ENCODE data around the gene AKAP11.

The AKAP11 gene

GRCh38 chr13:42275098-42275471, 3.1 kb downstream of the AKAP11 start:
- no peak for DNase-seq (ENCODE audit: low read depth)

DNA sequence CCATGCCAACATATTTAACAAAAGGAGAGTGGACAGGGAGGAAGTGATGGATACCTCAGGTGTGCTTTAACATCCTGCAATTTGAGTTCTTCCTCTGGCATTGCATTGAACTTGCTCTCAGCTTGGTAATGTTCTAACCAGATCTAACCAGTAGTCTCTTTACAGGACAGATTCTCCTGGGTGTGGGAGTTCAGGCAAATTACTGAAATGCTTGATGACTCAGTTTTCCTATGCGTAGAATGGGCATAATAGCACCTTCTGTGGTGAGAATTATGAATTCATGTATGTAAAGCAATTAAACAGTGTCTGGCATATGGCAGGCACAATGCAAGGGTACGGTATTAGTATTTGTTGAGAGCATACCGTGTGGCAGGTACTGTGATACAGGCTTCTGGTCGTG, 3.6 kb downstream of the AKAP11 start:
- no peak for DNase-seq (ENCODE audit: low read depth)

DNA sequence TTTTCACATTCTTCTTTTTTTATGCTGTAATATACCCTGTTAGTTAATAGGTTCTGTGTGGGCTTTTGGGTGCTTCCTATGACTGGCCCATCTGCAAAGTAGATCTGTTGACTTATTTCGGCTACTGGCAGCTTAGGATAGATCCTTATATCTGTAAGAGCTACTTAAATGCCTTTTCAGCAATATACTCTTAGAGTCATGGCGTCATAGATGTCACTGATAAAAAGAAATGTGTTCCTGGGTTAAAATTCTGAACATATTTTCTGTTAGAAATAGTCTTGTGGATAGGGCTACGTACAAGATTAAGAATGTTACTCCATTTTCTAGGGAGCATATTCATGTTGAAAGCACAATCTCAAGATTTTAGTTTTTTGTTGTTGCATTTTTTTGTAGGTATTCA, 4.7 kb downstream of the AKAP11 start:
- no peak for DNase-seq (ENCODE audit: low read depth)

DNA sequence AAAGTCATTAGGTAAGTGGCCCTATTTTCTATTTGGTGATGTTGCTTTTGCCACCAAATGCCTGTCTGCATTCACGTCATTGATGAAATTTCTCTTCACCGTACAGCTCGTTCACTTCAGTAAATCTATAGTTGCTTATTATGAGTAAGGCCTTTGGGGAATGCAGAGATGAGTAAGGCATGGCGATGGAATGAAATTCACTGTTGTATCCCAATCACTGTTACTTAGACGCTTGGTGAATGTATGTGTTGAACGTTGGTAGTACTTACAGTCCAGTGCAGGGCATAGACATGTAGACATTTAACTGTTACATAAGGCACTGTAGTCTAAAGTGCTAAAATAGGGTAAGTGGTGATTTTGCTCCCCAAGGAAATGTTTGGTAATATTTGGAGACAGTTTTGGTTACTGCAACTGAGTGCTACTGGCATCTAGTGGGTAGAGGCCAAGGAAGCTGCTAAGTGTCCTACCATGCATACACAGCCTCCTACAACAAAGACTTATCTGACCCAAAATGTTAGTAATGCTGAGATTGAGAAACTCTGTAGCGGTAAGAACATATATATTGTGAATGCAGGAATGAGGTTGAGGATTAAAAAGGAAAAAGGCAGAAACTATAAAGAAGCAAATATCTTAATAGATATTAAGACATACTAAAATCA, 5.8 kb downstream of the AKAP11 start:
- no peak for DNase-seq (ENCODE audit: low read depth)

GRCh38 chr13:42279080-42279479, 7.1 kb downstream of the AKAP11 start:
- no peak for DNase-seq (ENCODE audit: low read depth)

- DNase-seq (ENCODE audit: low read depth) = no peak
Observed at GRCh38 chr13:42279986-42280385, 8.0 kb downstream of the AKAP11 start.

GRCh38 chr13:42280537-42280936, 8.6 kb downstream of the AKAP11 start:
- no peak for DNase-seq (ENCODE audit: low read depth)

- no peak for DNase-seq (ENCODE audit: low read depth)
Observed at GRCh38 chr13:42283574-42283973, 11.6 kb downstream of the AKAP11 start.

DNA sequence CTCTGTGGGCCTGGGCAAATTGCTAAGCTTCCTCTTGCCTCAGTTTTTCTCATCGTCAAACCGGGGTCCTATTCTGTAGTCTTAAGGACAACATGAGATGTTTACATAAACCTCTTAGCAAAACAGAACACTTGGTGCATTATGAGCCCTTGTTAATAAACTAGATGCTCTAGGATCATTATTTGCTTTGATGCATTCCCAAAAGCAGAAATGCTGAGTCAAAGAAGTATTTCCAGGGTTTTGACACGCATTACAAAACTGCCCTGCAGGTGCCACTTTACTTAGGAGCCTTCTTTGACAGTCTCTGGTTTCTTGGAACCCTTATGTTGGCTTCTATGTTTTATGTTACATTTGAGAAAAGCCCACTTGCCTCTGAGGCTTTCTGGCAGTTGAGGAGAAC, 12.1 kb downstream of the AKAP11 start:
- no peak for DNase-seq (ENCODE audit: low read depth)

GRCh38 chr13:42298392-42298791, 26.4 kb downstream of the AKAP11 start:
- no peak for DNase-seq (ENCODE audit: low read depth)

GRCh38 chr13:42305503-42305902, 33.6 kb downstream of the AKAP11 start:
- DNase-seq (ENCODE audit: low read depth) = no peak

GRCh38 chr13:42307461-42307860, 35.5 kb downstream of the AKAP11 start:
- DNase-seq (ENCODE audit: low read depth) = no peak

- no peak for DNase-seq (ENCODE audit: low read depth)
Observed at GRCh38 chr13:42312817-42313431, 41.0 kb downstream of the AKAP11 start.

- no peak for DNase-seq (ENCODE audit: low read depth)
Observed at GRCh38 chr13:42318570-42318969, 46.6 kb downstream of the AKAP11 start.

DNA sequence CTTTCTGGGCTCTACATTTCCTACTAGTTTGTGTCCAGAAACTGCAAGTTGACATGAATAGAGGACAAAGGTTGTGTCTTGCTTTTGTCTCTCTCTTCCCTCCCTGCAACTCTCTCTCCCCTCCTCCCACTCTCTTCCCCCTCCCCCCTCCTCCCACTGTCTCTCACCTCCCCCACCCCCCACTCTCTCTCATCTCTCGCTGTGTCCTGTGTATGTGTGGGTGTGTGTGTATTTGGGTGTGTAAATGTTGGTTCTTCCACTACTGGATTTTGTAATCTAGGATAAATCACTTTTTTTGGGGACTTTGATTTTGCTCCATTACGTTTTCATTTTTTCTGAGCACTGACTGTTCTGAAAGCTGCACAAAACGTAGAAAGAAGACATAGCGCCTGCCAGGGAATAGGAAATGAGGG, 48.4 kb downstream of the AKAP11 start:
- DNase-seq (ENCODE audit: low read depth) = no peak

DNA sequence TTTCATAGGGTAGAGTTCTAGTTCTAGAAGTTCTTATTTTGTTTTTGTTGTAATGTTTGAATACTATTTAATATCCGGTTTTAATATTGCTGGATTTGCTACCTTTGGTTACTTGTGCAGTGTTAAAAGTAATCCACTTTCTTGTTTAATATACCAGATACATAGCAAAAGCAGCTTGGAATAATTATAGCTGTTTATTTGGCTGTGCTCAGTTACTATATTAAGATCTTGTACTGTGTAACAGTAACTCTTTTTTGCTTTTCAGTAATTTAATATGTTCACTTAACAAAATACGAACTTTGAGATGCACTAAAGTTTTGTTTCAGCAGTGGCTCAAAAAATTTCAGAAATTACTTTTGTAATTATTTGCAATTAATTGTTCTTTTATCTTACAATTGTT, 50.9 kb downstream of the AKAP11 start:
- DNase-seq (ENCODE audit: low read depth) = no peak

DNA sequence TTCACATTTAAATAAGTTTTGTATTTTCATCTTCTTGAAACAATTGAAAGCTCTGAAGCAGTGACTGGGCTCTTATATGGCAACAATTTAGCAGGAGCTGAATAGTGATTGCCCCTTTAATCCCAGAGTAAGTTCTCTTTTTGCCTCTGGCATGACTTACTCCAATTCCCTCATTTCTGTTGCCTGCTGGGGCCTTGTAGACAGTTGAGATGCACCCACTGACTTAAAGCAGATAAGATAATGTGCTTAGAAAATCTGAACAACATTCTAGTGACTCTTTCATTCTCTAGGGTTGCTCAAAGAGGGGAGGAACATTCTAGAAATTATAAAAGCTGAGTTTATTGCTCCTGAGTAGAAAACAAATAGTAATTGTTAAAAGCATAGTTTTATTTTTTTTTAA, 52.8 kb downstream of the AKAP11 start:
- DNase-seq (ENCODE audit: low read depth) = no peak

GRCh38 chr13:42327725-42328124, 55.8 kb downstream of the AKAP11 start:
- DNase-seq (ENCODE audit: low read depth) = no peak

DNA sequence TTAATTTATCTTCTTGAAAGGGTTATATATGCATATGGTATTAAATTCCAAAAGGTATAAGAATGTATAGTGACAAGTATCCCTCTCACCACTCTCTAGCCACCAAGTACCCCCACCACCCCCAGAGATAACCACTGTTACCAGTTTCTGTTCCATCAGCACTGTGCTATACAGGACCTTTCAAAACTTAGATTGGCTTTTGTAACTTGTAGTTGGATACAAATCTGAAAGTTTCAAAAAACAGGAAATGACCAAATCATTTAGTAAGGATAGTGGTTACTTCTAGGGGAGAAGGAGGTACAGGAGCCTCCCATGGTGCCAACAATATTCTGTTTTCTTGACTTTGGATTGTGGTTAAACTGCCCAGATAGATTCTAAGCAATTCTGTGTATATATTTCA, 56.7 kb downstream of the AKAP11 start:
- no peak for DNase-seq (ENCODE audit: low read depth)

GRCh38 chr13:42329239-42329638, 57.3 kb downstream of the AKAP11 start:
- no peak for DNase-seq (ENCODE audit: low read depth)

GRCh38 chr13:42331009-42331408, 59.1 kb downstream of the AKAP11 start:
- DNase-seq (ENCODE audit: low read depth) = no peak

- DNase-seq (ENCODE audit: low read depth) = no peak
Observed at GRCh38 chr13:42333613-42334328, 61.8 kb downstream of the AKAP11 start.

- DNase-seq (ENCODE audit: low read depth) = no peak
Observed at GRCh38 chr13:42334329-42334706, 62.4 kb downstream of the AKAP11 start.

All from GM04504 (cell line).